HG03097 (cell line): ENCODE results near the gene PTMA.
"Not testable (repeated sequence)": the region's sequence is repeated elsewhere in the genome, so short reads cannot be mapped to it uniquely, and the experiment has no call there.

ENCODE experiments used
- ATAC-seq: cut with Tn5 transposase; IDR thresholded peaks from one replicate; pipeline ENCODE4 v1.9.1; 2021; ENCODE audit not compliant: unreplicated experiment, low FRiP score

Gene PTMA, protein sequence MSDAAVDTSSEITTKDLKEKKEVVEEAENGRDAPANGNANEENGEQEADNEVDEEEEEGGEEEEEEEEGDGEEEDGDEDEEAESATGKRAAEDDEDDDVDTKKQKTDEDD

DNA sequence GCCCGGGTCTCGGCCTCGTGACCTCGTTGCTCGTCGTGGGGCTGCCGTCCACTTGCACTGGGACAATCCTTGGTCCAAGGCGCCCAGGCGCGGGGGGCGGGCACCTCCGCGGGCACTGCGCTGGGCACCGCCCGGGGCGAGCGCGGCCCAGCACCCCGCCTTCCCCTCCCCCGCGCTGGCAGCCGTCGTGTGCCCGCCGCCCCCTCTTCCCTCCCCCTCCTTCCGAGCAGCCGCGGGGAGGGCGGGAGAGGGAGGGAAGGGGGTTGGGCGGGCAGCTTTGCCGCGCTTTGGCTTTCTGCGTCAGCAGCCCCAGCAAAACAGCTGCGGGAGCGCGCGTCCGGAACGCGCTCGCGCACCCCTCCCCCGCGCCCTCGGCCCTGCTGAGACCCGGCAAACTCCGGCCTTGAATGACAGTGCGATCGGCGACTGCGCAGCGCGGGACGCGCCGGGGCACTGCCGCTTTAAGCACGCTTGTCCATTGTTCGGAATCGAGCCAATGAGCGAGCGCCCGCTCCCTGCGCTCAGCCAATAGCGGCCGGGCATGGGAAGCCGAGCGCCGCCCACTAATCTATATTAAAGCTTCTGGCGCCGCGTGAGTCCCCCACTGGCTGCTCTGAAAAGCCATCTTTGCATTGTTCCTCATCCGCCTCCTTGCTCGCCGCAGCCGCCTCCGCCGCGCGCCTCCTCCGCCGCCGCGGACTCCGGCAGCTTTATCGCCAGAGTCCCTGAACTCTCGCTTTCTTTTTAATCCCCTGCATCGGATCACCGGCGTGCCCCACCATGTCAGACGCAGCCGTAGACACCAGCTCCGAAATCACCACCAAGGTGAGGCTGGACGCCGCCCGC lies at the start of gene PTMA:
TSS of gene PTMA (plus strand) at position 599 of the 846 bp plus-strand sequence. CDS start at position 781, 182 bp downstream.
- peak; percentile 58 for ATAC-seq

DNA sequence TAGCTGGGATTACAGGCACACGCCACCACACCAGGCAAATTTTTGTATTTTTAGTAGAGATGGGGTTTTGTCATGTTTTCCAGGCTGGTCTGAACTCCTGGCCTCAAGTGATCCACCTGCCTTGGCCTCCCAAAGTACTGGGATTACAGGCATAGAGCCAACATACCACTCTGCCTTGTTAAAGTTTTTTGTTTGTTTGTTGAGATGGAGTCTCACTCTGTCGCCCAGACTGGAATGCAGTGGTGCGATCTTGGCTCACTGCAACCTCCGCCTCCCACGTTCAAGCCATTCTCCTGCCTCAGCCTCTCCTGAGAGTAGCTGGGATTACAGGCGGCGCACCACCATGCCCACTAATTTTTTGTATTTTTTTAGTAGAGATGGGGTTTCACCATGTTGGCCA lies 48.3 kb upstream of the PTMA start:
- not testable (repeated sequence) for ATAC-seq

DNA sequence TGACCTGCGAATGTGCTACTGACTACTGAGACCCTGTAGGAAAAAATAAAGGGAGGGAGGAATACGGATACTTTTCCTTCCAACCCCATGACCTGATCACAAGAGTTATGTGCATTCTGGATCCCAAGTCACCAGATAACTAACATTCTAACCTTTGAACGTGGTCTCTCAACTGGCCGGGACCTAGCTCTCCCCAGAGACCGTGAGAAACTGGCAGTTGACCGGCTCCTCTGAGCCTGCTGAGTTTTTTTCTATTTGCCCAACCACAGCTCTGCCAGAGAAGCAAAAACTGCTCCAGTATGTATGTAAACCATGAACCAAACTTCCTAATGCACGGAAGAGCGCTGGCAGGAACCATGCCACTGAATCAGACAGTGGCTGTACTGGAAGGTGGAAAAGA lies 47.5 kb upstream of the PTMA start:
- ATAC-seq: no peak

DNA sequence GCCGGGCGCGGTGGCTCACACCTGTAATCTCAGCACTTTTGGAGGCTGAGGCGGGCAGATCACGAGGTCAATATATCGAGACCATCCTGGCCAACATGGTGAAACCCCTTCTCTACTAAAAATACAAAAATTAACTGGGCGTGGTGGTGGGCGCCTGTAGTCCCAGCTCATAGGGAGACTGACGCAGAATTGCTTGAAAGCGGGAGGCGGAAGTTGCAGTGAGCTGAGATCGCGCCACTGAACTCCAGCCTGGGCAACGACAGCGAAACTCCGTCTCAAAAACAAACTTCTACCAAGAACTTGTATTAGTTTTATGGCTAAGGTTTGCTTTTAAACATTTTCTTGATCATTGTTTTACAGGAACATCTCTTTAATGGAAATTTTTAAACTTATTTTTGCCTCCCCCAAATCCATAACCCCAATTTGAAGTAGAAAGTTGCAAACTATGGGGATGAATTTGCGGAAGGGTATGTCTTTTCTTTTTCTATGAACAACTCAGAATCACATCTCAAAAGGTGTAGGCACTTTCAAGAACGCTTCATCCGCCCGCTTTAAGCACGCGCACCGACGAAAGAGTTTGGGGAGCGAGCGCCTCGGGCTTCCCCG lies 46.8 kb upstream of the PTMA start:
- ATAC-seq: no peak

DNA sequence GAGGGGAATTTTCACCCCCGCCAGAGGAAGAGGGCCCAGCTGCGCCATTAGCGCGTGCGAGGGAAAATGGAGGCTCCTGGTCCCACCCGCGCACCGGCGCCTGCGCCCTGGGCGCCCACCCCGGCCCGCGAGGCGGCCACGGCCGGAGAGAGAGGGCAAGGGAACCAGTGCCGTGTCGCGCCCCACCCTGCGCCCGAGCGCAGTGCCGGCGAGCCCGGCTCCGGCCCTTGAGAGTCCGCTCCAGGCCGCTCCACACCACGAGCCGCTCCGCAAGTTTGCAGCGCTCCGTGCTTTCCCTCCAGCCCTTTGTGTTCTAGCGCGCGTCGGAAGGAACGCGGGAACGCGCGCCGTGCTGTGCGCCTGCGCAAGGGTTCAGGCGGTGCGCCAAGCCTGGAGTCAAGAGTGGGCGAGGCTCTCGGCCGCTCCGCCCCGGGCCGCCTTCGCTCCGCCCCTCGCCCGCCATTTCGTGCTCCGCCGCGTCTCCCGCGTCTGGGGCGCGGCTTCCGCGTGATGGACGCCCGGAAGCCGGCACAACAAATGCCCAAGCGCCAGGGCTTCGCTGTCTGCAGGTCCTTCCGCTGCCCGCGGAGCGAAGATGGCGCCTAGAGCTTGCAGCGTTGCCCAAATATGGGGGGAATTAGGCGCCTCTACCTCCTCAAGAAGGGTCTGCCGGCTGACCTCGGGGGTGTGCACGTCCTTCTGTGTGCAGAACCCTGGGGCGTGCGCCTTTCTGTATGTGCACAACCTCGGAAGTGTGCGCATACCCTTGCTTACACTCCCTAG lies 46.1 kb upstream of the PTMA start:
- peak; percentile 77 for ATAC-seq

DNA sequence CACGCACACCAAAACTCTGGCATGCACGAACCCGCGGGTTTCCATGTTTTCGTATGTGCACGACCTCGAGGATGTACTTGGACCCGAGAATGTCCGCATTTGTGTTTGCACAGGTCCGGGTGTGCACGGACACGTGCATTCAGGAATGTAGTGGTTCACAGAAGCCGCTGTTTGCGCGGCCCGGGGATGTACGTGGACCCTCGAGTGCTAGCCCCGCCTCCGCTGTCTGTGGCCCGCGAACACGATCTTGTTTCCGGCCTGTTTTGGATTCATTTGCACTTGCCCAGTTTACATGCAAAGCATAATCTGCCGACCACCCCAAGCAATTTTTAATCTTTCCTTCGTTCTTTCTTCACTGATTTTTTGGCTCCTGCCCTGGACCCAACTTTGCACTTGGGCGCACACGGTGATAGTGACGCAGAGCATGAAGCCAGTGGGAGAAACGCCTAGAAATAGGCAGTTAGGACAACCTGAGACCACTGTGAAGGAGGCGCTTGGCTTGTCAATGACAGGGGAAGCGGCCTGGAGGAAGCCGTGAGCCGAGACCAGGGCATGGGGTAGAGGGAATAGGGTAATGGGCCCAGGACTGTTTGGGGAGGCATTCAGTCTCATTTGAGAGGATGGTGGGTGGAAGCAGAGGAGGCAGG lies 45.4 kb upstream of the PTMA start:
- ATAC-seq: no peak

DNA sequence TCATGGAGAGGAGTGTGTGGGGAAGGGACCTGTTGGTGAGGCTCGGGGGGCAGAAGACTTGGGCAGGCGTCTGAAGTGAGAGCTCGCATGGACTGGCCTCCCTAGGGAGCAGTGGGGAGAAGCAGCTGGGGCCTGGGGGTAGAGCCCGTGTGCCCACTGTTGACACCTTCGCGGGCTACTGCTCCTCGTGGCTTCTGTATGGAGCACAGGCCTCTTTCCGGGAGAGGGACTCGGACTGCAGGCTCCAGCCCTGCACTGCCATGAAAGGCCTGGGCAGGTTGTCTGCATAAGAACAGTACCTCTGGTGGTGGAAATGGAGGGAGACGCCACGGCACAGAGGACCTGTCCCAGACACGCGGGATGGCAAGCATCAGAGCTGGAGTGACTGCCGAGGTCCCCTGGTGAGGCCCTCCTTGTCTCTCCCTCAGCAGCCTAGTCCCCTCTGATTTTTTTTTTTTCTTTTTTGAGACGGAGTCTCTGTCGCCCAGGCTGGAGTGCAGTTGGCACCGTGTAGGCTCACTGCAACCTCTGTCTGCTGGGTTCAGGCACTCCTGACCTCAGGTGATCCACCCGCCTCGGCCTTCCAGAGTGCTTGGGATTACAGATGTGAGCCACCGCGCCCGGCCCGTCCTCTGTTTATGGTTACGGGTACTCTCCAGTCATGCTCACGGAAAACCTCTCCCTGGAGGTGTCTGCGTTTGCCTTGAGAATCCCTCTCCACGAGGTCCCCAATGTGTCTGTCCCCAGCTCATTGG lies 44.7 kb upstream of the PTMA start:
- no peak for ATAC-seq

DNA sequence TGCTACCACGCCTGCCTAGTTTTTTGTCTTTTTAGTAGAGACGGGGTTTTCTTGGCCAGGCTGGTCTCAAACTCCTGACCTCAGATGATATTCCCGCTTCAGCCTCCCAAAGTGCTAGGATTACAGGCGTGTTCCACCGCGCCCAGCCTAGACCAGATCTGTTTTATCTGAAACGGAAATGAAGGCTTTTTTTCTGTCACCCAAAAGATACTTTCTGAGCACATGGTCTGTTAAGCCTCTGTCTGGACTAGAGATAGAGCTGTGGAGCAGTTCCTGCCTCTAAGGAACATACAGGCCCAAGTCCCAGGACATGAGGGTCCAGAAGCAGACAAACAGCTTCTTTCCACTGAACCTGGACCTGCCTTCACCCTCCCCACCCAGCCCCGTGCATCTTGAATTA lies 43.6 kb upstream of the PTMA start:
- no peak for ATAC-seq

DNA sequence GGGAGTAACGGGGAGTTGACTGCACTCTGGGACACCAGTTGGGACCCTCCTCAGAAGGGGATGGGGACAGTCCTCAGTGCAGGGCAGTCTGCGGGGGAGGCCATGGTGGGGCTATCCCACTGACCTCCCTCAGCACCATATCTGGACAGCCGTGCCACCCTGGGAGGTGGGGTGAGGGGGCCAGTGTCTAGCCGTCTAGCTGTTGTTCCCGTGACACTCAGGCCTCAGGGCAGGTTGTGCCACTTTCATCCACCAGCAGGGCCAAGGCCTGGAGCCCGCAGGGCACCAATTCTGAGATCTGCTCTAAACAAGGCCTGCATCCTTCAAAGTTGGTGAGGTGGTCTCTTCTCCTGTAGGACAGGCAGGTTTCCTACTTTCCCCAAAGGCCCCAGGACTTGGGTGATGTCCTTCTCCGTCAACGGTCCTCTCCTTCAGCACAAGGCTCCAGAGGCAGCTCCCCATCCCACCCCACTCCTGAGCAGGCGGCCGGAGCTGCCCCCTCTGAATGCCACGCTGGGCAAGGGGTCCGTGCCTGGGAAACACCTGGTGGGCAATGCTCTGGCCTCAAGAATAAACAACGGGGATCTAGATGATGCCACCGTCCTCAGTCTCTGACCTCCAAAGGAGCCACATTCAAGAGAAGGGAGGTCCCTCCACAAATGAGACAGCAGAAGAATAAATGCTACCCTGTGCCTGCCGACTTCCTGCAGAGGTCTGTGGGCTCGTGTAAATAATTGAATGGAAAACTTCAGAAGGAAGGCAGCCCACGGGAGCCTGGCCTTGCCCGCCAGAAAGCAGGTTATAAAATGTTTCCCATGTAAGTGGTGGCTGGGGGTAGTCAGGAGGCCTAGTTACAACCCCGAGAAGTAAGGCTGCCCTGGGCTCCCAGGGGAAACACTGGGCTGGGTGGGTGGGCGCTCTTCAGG lies 42.8 kb upstream of the PTMA start:
- no peak for ATAC-seq

DNA sequence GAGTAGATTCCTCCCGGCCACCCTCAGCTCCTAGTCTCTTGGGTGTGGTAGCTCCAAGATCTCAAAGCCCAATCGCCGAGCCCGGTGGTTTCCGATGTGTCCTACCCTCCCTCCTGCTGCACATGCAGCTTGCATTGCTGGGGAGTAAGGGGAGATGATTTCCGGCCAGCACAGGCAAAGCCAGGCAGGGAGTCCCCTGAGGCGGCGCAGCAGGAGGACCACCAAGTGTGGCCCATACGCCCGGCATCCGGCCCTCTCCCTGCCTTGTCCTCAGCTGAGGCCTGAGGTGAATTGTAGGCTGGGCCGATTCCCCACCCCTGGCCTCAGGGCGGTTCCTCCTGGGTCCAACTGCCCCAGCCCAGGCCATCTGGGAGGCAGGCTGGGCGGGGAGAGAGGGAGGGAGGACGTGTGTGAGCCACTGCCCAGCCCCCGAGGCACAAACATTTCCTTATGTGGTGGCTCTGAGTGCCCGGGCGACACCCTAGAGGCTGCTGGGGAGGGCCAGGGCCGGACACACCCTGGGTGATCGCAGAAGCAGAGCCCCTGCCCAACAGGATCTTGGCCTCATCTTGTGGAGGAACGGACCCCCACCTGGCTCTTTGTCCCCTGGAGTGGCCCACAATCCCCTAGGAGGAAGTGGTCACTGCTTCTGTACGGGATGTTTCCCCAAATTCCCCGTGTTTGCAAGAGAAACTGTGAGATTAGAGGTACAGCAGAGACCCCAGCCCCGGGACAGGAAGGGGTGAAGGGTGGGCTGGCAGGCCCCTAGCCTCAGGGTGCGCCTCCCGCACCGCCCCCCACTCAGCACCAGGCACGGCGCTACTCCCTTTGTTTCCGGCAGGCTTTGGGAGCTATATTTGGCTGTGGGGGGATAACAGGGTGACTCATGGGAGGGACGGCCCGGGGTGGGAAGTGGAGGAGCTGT lies 41.9 kb upstream of the PTMA start:
- peak; percentile 44 for ATAC-seq

DNA sequence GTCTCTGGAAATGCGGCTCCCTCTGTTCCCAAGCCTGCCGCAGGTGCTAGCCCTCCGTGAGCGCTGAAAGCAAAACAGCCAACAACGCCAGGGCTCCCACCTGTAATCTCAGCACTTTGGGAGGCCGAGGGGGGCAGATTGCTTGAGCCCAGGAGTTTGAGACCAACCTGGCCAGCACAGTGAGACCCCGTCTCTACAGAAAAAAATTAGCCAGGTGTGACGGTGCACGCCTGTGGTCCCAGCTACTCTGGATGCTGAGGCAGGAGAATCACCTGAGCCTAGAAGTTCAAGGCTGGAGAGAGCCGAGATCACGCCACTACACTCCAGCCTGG lies 41.3 kb upstream of the PTMA start:
- ATAC-seq: no peak

DNA sequence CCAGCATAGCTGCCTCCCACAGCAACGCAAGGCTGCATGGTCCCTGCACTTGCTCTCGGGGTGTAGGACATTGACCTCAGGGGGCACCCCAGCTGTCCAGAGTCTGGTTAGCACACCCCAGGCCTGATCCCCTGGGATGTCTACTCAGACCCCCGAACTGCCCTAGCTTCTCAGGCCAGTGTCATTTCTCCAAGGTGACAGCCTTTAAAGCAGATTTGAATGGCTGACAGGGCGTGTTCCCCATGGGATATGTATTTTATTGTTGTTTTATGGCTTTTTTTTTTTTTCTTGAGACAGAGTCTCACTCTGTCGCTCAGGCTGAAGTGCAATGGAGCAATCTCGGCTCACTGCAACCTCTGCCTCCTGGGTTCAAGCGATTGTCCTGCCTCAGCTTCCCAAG lies 40.8 kb upstream of the PTMA start:
- no peak for ATAC-seq

DNA sequence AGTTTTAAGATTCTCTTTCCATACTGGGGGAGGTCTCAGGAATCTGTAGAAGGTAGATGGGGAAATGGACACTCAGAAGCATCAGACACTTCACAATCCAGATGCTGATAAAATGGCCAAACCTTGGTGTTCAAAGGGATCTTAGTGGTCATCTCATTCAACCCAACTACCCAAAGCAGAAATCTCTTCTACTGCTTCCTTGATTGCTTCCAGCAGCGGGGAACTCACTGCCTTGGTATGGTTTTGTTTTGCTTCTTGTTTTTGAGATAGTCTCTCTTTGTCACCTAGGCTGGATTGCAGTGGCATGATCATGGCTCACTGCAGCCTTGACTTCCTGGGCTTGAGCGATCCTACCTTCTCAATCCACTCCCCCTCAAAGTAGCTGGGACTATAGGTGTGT lies 39.3 kb upstream of the PTMA start:
- no peak for ATAC-seq

DNA sequence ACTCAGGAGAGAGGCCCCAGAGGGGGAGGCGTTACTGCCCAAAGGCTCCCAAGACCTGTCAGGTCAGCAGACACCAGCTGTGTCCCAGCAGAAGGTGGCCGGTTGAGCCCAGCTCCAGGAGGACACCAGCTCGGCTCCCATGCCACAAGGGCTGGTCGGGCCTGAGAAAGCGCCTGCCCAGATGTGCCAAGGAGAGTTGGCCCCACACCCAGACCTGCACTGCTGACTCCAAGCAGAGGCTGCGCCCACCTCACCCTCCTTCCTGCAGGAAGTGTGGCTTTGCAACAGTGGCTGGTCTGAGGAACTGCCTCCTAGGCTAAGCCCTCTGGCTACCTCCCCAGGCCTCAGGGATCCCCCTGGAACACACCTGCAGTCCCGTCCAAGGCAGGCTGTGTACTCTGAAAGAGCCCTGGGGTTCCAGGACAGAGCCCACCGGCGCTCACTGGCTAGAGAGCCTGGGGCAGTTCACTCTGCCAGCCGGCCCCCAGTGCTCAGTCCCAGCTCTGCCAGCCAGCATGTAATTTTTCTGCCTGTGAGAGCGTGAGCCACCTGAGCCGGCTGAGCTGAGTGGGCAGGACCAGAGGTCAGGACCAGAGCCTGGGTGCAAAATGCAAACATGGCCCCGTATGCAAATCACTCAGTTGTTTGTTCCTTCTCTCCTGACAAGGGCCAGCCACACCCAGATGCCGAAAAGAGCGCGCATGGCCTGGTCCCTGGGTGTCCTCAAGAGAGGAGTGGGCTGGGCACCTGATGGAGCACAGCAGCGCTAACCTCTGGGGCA lies 36.9 kb upstream of the PTMA start:
- peak; percentile 26 for ATAC-seq

DNA sequence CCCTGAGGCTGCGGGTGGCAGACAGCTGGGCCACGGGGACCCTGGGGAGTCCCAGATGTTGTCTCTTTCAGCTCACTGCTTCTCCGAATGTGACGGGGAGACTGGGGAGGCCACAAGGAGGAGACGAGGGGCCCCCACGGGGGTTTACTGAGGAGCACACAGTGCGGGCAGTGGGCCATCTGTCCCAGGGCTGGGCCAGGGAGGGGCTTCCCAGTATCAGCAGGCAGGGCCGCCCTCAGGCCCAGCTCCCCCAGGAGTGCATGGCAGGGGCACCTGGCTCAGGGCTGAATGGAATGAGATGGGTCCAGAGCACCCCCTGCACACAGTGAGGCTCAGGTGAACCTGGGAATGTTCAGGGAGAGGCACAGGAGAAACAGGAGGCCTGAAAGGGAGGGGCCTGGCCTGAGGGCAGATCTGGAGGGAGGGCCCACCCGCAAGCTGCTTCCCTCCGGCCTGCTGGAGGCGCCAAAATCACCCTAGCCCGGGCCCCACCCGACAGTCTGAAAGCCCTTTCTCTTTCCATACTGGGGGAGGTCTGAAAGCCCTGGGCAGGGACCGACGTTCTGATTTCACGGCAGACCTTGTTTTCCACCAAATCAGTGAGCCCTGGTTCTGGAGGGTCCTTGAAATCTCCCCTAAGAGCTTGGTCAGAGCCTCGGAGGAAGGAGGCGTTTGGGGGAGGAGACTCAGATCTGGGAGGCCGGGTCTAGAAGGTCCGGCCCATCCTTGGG lies 35.5 kb upstream of the PTMA start:
- ATAC-seq: peak; percentile 54

DNA sequence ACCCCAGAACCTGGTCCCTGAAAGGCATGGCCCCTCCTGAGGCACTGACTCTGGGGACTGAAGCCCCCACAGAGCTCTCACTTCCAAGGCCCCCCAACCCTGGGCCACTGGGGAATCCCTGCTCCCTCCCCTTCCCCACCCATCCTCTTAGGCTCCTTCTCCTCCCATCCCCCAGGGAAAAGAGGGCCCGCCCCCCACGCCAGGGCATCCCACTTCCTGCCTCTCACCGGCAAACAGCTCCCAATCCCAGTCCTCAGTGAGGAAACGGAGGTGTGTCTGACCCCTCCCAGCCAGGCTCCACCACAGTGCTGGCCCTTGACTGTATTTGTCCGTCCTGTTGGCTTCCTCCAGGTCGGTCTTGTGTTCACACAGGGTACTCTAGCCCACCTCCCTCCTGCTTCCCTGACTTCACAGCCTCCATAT lies 35.0 kb upstream of the PTMA start:
- ATAC-seq: no peak
